K562 (cell line): ENCODE measurements around the gene CMPK1. TPM values are rescaled to one million over a fixed set of nuclear protein-coding genes. Genes with fewer than 3 reads are reported as not detected.

Source experiments
- FOXJ2 ChIP-seq: fragments of 200-800 bp; sonication (Bioruptor generic); IDR thresholded peaks from 2 replicates; pipeline ENCODE4 v1.6.1; 2016; ENCODE audit warnings: missing genetic modification characterization, missing compliant biosample characterization
- GATAD2B ChIP-seq: fragments of 450-650 bp; IDR thresholded peaks from 2 replicates; pipeline ENCODE4 v1.6.1; 2017; ENCODE audit warnings: mild to moderate bottlenecking, borderline replicate concordance
- HDAC1 ChIP-seq, 2 experiments: fragments of 450-650 bp; IDR thresholded peaks; 2 replicates each; pipeline ENCODE4 v1.6.1; 2016 to 2017; ENCODE audit warnings: inconsistent platforms in 1 of 2, mild to moderate bottlenecking in 1 of 2, moderate library complexity in 1 of 2
- HEY1 ChIP-seq: fragments of 250-450 bp; sonication (Bioruptor Pico); IDR thresholded peaks from 2 replicates; pipeline ENCODE4 v1.5.0; 2020; ENCODE audit warnings: mild to moderate bottlenecking, moderate library complexity, borderline replicate concordance
- L3MBTL2 ChIP-seq: fragments of 450-650 bp; IDR thresholded peaks from 2 replicates; pipeline ENCODE4 v1.6.1; 2016; ENCODE audit warnings: mild to moderate bottlenecking, moderate library complexity
- MAFF ChIP-seq: IDR thresholded peaks from 2 replicates; pipeline ENCODE4 v1.6.1; 2012; ENCODE audit warnings: low read length, improper control_type of control experiment
- NCOA2 ChIP-seq, 2 experiments: fragments of 450-650 bp; IDR thresholded peaks; 2 replicates each; pipeline ENCODE4 v1.6.1; 2018; ENCODE audit warnings: mild to moderate bottlenecking in 2 of 2, moderate library complexity in 1 of 2; ENCODE audit not compliant: partially characterized antibody in 2 of 2
- PCBP2 ChIP-seq: fragments of 200-400 bp; formaldehyde crosslinking; IDR thresholded peaks from 2 replicates; pipeline ENCODE4 v1.6.1; 2018; ENCODE audit warnings: low read length, low read depth, mild to moderate bottlenecking, moderate library complexity; ENCODE audit not compliant: poor library complexity, severe bottlenecking
- SMARCA5 ChIP-seq: fragments of 450-650 bp; IDR thresholded peaks from 2 replicates; pipeline ENCODE4 v1.6.1; 2016
- SMC3 ChIP-seq: conservative IDR thresholded peaks from 2 replicates; pipeline ENCODE4 v1.6.1; 2011; ENCODE audit warnings: low read depth, low read length, improper control_type of control experiment; ENCODE audit not compliant: insufficient read depth
- ZC3H4 ChIP-seq: sonication (generic); formaldehyde crosslinking; IDR thresholded peaks from 2 replicates; pipeline ENCODE4 v1.9.0; 2021; ENCODE audit warnings: missing genetic modification reagents, borderline replicate concordance
- polyA plus RNA-seq, 8 experiments: library from polyadenylated mRNA; depleted of rRNA in 4 of 8; stranded (reverse) in 5 of 8; unstranded in 3 of 8; fragments of >200 nt; fragmentation: Nextera tagmentation in 2 of 8; fragmentation: Illumina TruSeq in 1 of 8; extraction: Ambion mirVana in 2 of 8; extraction: Trizol in 1 of 8; gene quantifications; 2 replicates each; pipeline versions ENCODE4 v1.2.1 to v1.2.3, GENCODE V29; 2011 to 2014; ENCODE audit warnings: inconsistent platforms in 1 of 8, missing spikeins in 1 of 8
- total RNA-seq, 7 experiments: library from RNA; depleted of rRNA in 6 of 7; stranded (reverse); fragments of >200 nt in 6 of 7; fragmentation: Illumina TruSeq in 2 of 7; extraction: Trizol in 2 of 7; gene quantifications; 2 replicates each; pipeline versions ENCODE4 v1.2.1 to v1.2.3, GENCODE V29; 2011 to 2021; ENCODE audit warnings: low replicate concordance in 1 of 7
- TF ChIP-seq, protein P1 (sequence below), 2 experiments: IDR thresholded peaks; 2 replicates each; pipeline ENCODE4 v1.6.1; 2012; ENCODE audit warnings: improper control_type of control experiment in 2 of 2, low read depth in 2 of 2, low read length in 2 of 2, borderline replicate concordance in 1 of 2
- TF ChIP-seq, protein P2 (sequence below): fragments of 250-450 bp; sonication (Bioruptor Pico); IDR thresholded peaks from 2 replicates; pipeline ENCODE4 v1.5.0; 2021
- TF ChIP-seq, protein P3 (sequence below): fragments of 450-650 bp; IDR thresholded peaks from 2 replicates; pipeline ENCODE4 v1.6.1; 2016; ENCODE audit warnings: mild to moderate bottlenecking
- TF ChIP-seq, protein P4 (sequence below): fragments of 150-350 bp; conservative IDR thresholded peaks from 2 replicates; pipeline ENCODE4 v1.6.1; 2014; ENCODE audit warnings: low read length
- TF ChIP-seq, protein P5 (sequence below): sonication (generic); formaldehyde crosslinking; IDR thresholded peaks from 2 replicates; pipeline ENCODE4 v1.4.0; 2020; ENCODE audit warnings: mild to moderate bottlenecking, missing genetic modification reagents

The CMPK1 gene
- total and polyA plus RNA-seq, 9 of the 15 experiments (the other 6 are each of a cell fraction or from before 2014, with no cell fraction given): 54.5 to 197 (median 116) TPM

DNA sequence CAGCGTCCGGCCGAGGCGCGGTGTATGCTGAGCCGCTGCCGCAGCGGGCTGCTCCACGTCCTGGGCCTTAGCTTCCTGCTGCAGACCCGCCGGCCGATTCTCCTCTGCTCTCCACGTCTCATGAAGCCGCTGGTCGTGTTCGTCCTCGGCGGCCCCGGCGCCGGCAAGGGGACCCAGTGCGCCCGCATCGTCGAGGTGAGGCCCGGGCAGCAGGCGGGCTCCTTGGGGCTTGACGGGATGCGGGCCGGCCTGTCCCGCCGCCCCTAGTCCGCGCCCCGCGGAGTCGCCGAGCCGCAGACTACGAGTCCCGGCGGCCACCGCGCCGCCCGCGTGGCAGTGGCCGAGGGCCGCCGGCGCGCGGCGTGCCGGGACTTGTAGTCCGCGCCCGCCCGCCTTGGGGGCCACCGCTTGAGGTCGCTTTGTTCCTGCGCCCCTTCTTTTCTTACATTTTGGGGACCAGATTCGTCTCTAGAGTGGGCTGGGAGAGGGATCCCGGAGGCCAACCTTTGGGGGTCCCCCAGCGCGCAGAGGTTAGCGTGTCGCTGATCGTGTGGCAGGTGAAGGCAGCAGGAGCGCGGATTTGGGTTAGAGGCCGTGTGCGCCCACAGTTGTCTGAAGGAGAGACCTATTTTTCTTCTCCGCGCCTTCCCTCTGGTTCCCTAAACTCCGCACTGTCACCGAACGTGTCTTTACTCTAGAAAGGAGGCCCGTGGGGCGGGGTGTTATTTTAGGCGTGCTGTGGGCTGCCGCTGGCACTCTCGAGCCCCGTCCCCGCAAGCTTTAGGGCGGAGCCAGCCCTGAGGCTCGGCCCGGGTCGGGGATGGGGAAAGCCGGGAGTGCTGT, 553 bp downstream of the CMPK1 start (continued):
- TF ChIP-seq, protein P1, sequence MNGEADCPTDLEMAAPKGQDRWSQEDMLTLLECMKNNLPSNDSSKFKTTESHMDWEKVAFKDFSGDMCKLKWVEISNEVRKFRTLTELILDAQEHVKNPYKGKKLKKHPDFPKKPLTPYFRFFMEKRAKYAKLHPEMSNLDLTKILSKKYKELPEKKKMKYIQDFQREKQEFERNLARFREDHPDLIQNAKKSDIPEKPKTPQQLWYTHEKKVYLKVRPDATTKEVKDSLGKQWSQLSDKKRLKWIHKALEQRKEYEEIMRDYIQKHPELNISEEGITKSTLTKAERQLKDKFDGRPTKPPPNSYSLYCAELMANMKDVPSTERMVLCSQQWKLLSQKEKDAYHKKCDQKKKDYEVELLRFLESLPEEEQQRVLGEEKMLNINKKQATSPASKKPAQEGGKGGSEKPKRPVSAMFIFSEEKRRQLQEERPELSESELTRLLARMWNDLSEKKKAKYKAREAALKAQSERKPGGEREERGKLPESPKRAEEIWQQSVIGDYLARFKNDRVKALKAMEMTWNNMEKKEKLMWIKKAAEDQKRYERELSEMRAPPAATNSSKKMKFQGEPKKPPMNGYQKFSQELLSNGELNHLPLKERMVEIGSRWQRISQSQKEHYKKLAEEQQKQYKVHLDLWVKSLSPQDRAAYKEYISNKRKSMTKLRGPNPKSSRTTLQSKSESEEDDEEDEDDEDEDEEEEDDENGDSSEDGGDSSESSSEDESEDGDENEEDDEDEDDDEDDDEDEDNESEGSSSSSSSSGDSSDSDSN (IDR thresholded peaks at IDR 0.05; ENCODE audit: borderline replicate concordance in 1 of 2, low read depth in 2 of 2, low read length in 2 of 2): peak; percentile 90 to 98; a peak in 3 of 4 replicates
- TF ChIP-seq FOXJ2: peak; percentile 41; the same call in 1 of the 2 replicates
- TF ChIP-seq, protein P2, sequence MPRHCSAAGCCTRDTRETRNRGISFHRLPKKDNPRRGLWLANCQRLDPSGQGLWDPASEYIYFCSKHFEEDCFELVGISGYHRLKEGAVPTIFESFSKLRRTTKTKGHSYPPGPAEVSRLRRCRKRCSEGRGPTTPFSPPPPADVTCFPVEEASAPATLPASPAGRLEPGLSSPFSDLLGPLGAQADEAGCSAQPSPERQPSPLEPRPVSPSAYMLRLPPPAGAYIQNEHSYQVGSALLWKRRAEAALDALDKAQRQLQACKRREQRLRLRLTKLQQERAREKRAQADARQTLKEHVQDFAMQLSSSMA (CRISPR knock-in tag): no peak
- TF ChIP-seq SMC3: 0 out of 2 replicates have a peak, but pooled peaks have one; percentile 15
- no peak for TF ChIP-seq HEY1 (CRISPR knock-in tag)
- peak; percentile 7 for TF ChIP-seq GATAD2B
- TF ChIP-seq MAFF: no peak
- no peak; a peak in 1 of 4 replicates for TF ChIP-seq HDAC1 (IDR thresholded peaks at IDR 0.05)
- no peak for TF ChIP-seq NCOA2 (IDR thresholded peaks at IDR 0.05; ENCODE audit: partially characterized antibody in 2 of 2)
- TF ChIP-seq ZC3H4 (CRISPR knock-in tag): no peak; the same call in 1 of the 2 replicates
- TF ChIP-seq, protein P3, sequence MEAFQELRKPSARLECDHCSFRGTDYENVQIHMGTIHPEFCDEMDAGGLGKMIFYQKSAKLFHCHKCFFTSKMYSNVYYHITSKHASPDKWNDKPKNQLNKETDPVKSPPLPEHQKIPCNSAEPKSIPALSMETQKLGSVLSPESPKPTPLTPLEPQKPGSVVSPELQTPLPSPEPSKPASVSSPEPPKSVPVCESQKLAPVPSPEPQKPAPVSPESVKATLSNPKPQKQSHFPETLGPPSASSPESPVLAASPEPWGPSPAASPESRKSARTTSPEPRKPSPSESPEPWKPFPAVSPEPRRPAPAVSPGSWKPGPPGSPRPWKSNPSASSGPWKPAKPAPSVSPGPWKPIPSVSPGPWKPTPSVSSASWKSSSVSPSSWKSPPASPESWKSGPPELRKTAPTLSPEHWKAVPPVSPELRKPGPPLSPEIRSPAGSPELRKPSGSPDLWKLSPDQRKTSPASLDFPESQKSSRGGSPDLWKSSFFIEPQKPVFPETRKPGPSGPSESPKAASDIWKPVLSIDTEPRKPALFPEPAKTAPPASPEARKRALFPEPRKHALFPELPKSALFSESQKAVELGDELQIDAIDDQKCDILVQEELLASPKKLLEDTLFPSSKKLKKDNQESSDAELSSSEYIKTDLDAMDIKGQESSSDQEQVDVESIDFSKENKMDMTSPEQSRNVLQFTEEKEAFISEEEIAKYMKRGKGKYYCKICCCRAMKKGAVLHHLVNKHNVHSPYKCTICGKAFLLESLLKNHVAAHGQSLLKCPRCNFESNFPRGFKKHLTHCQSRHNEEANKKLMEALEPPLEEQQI: no peak
- no peak for TF ChIP-seq SMARCA5
- TF ChIP-seq, protein P4, sequence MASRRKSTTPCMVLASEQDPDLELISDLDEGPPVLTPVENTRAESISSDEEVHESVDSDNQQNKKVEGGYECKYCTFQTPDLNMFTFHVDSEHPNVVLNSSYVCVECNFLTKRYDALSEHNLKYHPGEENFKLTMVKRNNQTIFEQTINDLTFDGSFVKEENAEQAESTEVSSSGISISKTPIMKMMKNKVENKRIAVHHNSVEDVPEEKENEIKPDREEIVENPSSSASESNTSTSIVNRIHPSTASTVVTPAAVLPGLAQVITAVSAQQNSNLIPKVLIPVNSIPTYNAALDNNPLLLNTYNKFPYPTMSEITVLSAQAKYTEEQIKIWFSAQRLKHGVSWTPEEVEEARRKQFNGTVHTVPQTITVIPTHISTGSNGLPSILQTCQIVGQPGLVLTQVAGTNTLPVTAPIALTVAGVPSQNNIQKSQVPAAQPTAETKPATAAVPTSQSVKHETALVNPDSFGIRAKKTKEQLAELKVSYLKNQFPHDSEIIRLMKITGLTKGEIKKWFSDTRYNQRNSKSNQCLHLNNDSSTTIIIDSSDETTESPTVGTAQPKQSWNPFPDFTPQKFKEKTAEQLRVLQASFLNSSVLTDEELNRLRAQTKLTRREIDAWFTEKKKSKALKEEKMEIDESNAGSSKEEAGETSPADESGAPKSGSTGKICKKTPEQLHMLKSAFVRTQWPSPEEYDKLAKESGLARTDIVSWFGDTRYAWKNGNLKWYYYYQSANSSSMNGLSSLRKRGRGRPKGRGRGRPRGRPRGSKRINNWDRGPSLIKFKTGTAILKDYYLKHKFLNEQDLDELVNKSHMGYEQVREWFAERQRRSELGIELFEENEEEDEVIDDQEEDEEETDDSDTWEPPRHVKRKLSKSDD: no peak
- TF ChIP-seq, protein P5, sequence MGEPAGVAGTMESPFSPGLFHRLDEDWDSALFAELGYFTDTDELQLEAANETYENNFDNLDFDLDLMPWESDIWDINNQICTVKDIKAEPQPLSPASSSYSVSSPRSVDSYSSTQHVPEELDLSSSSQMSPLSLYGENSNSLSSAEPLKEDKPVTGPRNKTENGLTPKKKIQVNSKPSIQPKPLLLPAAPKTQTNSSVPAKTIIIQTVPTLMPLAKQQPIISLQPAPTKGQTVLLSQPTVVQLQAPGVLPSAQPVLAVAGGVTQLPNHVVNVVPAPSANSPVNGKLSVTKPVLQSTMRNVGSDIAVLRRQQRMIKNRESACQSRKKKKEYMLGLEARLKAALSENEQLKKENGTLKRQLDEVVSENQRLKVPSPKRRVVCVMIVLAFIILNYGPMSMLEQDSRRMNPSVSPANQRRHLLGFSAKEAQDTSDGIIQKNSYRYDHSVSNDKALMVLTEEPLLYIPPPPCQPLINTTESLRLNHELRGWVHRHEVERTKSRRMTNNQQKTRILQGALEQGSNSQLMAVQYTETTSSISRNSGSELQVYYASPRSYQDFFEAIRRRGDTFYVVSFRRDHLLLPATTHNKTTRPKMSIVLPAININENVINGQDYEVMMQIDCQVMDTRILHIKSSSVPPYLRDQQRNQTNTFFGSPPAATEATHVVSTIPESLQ (CRISPR knock-in tag): no peak
- TF ChIP-seq PCBP2: no peak
- peak; percentile 74 for TF ChIP-seq L3MBTL2
